Suppressor macrophage treated with lipopolysaccharide for 4 hours (primary cell): Measurements from ENCODE around the gene TTLL13.

Source experiments
- DNase-seq: peaks from one replicate; pipeline ENCODE4 v3.0.0-alpha.2; 2020

TTLL13 gene, protein sequence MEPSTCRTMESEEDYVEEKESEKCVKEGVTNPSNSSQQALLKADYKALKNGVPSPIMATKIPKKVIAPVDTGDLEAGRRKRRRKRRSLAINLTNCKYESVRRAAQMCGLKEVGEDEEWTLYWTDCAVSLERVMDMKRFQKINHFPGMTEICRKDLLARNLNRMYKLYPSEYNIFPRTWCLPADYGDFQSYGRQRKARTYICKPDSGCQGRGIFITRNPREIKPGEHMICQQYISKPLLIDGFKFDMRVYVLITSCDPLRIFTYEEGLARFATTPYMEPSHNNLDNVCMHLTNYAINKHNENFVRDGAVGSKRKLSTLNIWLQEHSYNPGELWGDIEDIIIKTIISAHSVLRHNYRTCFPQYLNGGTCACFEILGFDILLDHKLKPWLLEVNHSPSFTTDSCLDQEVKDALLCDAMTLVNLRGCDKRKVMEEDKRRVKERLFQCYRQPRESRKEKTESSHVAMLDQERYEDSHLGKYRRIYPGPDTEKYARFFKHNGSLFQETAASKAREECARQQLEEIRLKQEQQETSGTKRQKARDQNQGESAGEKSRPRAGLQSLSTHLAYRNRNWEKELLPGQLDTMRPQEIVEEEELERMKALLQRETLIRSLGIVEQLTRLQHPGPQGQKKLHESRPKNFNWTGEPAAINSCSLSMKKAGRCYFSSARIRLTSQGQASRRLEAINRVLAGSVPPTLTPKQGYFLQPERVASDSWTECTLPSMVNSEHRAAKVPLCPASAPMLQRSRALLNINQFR

DNA sequence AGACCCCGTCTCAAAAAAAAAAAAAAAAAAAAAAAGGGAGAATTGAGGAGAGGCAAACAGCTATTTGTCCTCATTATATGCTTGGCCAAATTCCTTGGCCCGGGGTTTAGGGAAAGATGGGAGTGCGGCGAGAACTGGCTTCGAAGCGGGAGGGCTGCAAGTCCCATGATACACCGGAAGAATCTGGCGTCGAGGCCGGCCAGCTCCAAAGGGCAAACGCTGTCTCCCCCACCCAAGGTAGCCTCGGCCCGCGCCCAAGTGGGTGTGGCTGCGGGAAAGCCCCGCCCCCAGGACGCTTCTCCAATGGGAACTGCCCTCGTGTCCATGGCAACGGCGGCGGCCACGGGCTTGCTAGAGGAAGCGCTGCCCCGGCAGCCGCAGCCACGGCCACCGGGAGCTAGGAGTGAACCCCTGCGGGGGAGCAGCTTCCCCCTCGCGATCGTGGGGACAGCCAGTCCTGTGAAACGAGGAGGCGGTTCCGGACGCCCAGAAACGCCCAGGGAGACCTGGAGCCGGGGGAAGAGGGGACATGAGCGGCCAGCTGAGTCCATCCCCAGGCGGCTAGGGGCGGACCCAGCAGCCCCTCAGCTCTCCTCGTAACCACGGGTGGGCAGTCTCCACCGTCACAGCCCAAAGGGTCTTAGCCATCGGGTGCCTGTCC is at the start of gene TTLL13:
Gene TTLL13 (plus strand): TSS at position 354 of the 661 bp plus-strand sequence. CDS start 1,075 bp downstream, outside the sequence.
- peak; percentile 84 for DNase-seq

DNA sequence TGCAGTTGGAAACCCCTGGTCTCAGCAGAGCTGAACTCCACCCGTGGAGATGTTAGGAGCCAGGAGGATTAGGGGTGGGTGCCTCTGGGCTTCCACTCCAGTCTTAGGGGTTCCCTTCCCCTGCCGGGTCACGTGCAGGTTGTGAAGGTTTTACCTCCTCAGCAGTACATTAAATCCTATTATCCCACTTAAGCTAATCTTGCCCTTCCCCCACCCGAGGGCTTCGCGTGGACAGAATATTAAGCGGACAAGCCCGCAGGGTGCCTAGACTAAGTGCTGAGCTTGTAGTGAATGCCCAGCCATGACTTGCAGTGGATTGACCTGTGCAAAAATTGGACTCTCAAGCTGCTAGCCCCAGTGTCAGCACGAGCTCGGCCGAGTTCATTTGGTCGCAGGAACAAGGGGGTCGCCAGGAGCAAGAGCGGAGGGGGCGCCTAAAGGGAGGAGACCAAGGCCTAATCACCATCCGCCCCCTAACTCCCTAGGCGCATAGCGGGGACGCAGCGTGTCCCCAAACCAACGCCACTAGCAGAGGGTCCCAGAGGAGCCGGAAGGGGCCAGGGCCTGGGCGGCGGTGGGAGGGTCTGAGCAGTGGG is 48.7 kb upstream of the TTLL13 start:
- no peak for DNase-seq

DNA sequence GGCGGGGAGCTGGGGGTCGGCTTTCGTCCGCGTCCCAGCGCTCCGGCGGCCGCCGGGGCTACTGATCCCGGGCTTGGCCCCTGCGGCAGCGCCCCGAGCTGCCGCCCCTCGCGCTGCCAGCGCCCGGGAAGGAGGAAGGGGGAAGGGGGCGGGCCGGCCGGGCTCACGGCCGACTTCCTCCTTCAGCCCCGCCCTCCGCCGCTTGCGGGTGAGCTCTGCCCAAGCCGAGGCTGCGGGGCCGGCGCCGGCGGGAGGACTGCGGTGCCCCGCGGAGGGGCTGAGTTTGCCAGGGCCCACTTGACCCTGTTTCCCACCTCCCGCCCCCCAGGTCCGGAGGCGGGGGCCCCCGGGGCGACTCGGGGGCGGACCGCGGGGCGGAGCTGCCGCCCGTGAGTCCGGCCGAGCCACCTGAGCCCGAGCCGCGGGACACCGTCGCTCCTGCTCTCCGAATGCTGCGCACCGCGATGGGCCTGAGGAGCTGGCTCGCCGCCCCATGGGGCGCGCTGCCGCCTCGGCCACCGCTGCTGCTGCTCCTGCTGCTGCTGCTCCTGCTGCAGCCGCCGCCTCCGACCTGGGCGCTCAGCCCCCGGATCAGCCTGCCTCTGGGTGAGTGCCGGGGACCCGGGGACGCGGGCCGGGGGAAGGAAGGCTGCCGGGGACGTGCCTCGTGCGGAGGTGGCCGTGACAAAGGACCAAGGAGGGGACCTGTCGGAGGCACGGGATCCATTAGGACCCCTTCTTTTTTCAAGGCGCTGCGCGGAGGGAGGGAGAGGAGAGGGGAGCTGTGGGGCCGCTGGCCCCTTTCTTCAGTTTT is 48.0 kb upstream of the TTLL13 start, which contains the start of gene SEMA4B:
Gene SEMA4B (plus strand): TSS at position 201 of the 814 bp plus-strand sequence. CDS start 249 bp downstream, at position 450.
- peak; percentile 82 for DNase-seq

DNA sequence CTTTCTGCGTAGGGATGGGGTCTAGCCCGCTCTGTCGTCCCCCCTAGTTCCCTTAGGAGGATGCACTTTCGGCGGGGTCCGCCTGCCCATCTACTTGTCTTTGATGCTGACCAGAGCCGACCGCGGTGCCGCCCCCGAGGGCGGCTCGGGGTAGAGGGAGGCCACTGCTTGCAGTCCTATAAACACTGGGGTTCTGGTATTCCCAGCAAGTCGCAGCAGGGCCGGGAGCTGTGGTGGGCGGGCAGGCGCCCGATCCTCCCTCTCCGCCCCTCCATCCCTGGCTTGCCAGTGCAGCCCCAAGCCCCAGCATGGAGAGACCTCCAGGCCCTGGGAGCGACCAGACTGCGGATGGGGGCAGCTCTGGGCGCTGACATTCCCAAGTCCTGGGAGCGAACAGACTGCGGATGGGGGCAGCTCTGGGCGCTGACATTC is 47.4 kb upstream of the TTLL13 start:
- DNase-seq: no peak

DNA sequence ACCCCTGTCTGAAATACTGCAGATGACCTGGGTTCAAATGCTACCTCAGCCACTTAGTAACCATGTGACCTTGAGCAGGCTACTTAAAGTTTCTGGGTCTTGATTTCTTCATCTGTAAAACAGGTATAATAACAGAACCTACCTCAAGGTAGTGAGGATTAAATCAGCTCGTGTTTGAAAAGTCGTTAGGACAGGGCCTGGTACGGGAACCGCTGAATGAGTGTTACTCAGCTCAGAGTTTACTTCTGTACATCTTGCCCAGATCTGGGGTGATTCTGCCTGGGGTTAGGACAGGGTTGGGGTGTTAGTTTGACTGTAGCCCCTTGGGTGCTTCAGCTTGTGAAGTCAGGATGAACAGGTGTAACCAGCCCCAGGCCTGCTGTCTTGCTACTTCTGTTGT is 46.4 kb upstream of the TTLL13 start:
- DNase-seq: no peak

DNA sequence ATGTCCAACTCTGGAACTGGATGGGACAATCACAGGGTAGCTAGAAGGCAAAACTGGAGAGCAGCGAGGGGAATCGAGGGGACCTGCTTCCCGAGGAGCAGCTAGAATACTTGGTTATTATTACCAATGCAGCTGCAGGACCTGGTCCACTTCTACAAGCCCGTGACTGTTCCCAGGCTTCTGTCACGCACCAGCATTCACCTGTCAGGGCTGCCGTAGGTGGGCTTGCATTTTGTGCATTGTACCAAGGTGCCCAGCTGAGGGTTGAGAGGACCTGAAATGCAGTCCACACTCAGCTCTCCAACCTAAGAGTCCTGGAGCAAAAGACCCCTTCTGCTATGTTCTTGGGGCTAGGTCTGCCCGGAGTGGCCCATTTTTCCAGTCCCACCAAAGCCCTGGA is 45.9 kb upstream of the TTLL13 start:
- no peak for DNase-seq

DNA sequence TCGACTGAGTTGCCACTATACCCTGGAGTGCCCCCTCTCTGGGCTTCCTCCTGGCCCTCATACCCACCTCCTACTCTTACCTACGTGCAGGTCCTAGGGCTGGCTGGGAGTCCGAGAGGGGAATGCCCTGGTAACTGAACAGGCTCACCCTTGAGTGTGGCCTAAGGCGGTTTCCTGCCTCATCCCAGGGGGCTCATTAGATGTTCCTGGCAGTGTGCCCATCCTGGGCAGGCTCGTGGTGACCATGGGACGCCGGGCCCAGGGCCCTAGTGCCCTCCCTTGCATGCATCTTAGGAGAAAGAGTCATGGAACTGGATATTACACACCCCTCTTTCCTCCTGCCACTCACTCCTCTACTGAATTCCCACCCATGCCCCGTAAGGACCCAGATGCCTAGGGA is 45.4 kb upstream of the TTLL13 start:
- DNase-seq: no peak

DNA sequence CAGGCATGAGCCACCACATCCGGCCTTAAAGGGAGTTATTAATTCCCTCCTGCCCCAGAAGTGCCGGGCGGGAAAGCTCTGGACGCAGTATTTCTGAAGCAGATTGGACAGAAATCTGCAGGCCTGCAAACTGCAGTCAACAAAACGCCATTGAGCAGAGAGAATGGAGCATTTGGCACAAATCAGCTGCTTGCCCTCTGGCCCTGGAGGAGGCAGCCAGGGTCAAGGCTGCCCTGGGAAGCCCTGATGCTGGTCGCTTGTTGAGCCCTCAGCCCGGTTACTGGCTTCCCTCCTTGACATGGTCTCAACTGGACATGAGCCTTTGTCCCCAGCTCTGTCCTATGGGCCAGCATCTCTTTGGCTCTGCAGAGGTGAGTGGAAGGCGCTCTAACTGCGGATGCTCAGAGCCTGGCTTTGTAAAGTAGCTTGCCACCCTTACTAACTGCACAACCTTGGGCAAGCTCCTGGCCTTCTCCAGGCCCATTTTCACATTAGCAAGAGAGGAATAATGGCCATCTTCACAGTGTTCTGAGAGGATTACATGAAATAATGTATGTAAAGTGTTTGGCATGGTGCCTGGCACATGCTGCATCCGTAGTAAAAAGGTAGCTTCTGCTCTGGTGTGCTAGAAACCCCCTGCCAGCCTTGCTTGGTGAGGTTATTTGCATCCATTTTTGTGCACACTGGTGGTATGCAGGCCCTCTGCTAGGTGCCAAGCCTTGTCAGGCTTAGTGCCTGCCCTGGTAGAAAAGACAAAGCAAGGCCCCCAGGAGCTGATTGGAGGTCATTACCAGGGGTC is 44.1 kb upstream of the TTLL13 start:
- DNase-seq: no peak

DNA sequence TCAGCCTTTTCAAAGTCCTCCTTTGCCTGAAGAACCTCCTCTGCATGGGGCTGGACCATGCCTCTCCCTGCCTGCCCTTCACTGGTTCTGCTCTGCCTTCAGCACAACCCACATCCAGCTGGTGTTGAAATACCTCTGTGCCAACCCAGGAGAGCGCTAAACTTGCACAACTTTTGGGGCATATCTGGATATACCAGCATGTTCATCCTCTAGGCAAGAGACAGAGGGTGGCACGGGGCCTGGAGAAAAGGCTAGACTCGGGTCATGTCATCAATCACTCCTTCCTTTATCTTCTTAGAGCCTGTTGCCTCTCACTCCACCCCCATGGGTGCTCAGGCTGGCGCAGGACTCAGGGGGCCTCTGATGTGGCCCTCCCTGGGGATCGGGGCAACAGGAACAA is 43.5 kb upstream of the TTLL13 start:
- peak; percentile 32 for DNase-seq

DNA sequence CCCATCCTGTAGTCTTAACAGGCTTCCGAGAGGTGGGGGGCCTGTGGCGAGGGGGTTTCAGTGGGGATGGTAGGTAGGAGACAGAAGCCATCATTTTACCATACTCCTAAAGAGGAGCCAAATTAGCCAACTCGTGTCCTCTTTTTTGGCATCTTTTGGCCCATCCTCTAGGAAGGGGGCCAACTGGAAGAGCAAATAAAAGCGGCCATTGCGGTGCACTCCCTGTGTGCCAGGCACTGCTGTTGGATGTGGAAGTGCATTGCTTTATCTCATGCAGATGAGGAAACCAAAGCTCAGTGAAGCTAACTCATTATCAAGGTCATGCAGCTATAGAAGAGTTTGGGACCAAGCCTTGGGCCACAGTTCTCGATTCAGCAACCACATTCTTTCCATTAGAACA is 42.1 kb upstream of the TTLL13 start:
- DNase-seq: no peak

DNA sequence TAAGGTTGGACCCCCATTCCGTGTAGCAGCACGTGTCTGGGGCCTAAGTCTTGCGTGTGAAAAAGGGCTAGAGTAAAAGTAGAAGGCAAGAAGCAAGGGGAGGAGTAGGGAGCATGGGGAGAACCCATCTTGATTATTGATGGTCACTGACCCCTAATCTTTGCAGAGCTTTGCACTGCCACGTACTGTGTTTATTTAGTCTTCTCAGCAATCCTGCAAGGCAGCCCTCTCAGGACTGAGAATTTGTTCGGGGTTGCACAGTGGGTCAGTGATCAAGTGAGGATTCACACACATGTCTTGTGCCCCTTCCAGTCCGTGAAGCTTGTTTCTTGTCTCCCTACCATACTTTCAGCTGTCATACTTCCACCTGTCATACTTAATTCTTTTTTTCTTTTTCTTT is 41.0 kb upstream of the TTLL13 start:
- DNase-seq: no peak

DNA sequence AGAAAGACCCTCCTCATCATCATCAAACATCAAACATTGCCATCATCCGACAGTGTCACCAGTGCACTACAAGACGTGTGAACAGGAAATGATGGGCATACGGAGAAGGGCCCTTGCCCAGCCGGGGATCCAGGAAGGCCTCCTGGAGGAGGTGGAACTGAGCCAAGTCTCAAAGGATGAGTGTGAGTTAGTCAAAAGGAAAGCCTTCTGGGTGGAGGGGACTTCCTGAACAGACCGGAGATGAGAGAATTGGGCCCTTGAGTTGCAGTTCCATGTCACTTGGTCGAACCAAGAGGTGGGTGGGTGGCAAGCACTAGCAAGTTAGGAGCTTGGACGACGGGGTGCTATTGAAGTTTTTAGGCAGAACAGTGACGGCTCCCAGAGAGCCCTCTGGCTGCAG is 39.8 kb upstream of the TTLL13 start:
- DNase-seq: peak; percentile 63

DNA sequence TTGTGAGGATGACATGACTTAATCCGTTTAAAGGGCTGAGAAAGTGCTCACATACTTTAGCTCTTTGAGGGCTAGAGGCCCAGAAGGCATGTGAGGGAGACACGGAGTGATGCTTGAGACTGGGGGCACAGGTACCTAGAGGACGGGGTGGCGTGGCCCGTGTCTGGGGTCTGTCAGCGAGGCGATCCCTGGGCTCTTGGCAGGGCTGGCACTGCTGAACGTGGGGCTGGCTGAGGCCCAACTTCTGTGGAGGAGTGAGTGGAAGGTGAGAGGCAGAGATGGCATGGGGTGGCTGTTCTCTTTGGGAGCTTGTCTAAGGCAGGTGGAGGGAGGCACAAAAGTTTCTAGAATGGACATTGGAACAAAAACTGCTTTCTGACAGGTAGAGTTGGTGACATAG is 38.8 kb upstream of the TTLL13 start:
- no peak for DNase-seq

DNA sequence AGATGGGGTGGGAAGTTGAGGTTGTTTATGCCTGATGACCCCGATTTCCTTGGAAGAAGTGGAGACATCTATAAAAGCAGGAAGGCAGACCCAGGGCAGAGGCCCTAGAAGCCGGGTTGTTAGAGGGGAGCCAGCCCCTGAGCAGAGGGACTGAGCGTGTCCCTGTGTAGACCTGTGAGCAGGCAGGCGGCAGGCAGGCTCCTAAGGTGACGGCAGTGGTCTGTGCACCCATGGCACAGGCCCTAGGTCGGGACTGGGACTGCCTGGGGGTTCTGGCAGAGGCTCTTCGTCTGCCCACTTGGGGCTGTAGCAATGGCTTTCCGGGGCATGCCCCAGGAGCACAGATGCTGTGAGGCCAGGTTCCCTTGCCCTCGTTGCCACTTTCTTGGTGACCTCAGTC is 38.3 kb upstream of the TTLL13 start:
- no peak for DNase-seq

DNA sequence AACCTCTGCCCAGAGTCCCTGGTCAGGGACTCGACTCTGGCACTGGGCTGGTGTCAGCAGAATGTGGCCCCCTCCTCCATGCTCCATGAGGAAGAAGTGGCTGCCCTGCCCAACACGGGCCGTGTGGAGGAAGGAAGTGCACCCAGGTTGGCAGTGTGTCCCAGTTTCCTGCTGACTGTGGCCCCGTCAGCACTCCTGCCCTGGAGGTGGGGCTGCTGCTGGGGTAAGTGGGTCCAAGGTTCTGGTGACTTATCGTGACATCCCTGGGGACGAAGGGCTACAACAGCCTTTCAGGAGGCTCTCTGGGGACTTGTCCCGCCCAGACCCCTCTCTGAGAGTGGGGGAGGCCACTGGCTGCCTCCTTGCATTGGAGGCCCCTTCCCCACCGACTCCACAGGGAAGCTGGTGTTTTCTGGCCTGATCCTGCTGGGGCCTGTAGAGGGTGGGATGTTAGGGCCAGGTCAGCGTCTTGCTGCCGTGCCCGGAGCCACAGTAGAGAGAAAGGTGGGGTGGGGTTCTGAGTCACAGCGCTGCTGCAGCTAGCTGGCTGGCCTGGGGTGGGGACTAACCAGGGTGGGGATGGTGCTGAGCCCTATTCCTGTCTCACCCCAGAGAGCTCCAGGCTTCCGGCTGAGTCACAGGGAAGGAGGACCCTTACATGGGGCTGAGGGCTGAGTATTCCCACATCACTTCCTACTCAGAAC is 37.8 kb upstream of the TTLL13 start:
- no peak for DNase-seq

DNA sequence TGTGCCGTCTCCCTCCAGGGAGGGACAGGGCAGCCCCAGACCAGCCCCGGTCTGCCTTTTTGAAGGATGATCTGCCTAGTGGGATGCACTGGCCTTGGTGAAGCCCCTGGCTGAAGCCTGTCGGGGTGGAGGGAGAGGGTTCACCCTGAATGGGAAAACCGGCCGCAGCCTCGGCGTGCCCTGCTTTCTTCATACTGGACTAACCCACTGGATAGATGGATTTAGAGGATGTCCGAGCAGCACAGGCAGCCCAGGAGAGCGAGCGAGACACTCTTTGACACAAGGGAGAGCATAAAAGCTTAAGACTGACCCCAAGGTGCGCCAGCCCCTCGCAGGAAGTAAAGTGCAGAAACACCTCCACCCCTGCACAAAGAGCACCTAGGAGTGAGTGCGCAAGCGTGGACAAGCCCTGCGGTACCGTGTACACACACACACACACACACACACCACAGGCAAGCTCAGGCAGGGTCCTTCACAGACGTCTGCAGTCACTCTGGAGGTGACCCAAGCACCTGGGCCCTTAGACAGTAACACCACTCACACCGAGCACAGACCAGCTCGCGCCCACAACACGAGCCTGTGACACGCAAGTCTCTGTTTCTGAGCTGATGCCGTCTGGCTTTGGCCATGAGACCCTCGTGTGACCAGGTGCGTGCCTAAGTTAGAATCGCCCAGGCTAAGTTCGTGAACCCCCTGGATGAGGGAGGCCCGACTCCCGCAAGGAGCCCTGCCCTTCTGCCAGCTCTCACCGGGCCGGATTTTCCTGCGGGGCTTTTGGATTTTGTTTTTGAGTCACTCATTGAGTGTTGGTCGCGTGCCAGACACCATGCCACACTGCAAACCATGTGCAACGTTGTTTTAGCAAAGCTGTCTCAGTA is 36.9 kb upstream of the TTLL13 start:
- no peak for DNase-seq

DNA sequence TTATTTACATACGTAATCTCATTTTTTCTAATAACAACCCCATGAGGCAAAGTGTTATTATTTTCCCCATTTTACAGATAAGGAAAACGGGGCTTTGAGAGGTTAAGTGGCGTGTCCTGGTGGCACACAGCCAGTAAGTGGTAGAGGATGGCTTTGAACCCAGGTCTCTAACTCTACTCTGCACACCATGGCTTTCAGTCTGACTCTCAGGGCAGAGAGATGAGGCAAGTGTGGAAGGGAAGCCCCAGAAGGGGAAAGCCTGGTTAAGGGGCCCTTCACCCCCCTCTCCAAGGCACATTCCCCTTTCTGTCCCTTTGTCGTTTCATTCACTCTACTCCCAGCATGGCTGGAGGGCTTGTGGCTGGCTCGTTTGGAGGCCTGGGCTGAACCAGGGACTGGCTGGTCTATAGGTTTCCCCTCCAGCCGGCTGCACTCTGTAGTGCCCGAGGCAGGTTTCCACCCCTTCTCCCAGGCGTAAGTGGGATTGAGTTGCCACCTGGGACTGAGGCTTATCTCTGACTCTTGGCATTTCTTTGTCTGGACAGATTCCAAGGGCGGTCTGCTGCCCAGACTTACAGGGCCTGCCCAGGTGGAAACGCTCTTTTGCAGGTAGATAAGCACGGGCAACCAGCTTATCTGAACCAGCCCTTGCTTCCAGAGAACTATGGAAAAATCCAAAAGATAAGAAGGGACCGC is 36.1 kb upstream of the TTLL13 start:
- DNase-seq: no peak

DNA sequence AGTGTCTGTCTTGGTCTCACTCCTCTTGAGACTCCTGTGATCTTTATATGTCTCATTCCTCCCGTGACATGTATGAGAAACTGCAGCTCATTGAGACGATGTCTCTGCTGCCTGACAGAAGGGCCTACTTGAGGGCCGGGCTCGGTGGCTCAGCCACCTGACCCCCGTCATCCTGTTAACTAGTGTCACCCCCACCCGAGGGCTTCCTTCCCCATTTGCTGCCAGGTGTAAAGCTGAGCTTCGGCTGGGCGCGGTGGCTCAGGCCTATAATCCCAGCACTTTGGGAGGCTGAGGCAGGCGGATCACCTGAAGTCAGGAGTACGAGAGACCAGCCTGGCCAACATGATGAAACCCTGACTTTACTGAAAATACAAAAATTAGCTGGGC is 35.5 kb upstream of the TTLL13 start:
- DNase-seq: no peak

DNA sequence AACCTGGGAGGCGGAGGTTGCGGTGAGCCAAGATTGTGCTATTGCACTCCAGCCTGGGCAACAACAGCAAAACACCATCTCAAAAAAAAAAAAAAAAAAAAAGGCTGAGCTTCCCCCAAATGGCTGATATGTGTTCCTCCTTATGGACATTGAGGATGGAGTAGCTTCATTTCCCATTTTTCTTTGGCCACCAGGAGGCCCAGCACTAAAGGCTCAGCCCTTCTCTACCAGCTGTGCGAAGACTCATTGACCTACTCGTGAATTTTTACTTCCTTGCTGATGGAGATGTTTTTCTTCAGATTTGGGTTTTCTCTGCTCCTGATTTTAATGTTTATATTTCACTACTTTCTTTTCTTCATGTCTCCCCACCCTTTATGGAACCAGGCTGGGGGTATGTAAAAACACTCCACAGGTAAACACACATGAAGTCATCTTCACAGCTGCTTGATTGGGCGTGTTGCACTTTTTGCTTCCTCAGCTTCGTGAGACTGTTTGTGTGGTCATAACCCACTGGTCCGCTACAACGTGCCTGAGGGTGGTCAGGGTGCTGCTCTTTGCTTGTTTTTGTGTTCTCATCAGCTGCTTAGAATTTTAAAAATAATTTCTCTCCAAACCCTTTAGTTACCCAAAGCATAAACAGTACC is 34.7 kb upstream of the TTLL13 start:
- peak; percentile 47 for DNase-seq
